WTC11 (cell line): ENCODE data around the gene NADK2. TPM values are rescaled to one million over a fixed set of nuclear protein-coding genes. Genes with fewer than 3 reads are reported as not detected.

Source experiments
- ATAC-seq: fragments of 200-7000 bp; cut with Tn5 transposase; 2 replicates; pipeline ENCODE4 v1.10.0; 2021; ENCODE audit warnings: mild to moderate bottlenecking, moderate library complexity
- CTCF ChIA-PET: fragments of 300-600 bp; sonication (Branson Sonifier 250); formaldehyde crosslinking; loops from one replicate; lab custom pipeline; 2021; ENCODE audit warnings: antibody characterized with exemption; lab: Charles Lee
- POLR2A ChIA-PET: fragments of 350-600 bp; sonication (Branson Sonifier 250); formaldehyde crosslinking; loops from one replicate; lab custom pipeline; 2021; ENCODE audit warnings: antibody characterized with exemption; lab: Charles Lee
- DNase-seq: peaks from one replicate; pipeline ENCODE4 v3.0.0; 2021; ENCODE audit warnings: low spot score
- H3K27ac Mint-ChIP-seq: 2 replicates; pipeline ENCODE4 v1.8.0; 2021; ENCODE audit warnings: mixed read lengths
- H3K27me3 Mint-ChIP-seq: 2 replicates; pipeline ENCODE4 v1.8.0; 2021; ENCODE audit warnings: low read depth, mild to moderate bottlenecking, moderate library complexity, mixed read lengths
- H3K36me3 Mint-ChIP-seq: 2 replicates; pipeline ENCODE4 v1.8.0; 2021; ENCODE audit warnings: mixed read lengths
- H3K4me1 Mint-ChIP-seq: 2 replicates; pipeline ENCODE4 v1.8.0; 2022; ENCODE audit warnings: mixed read lengths
- H3K4me3 Mint-ChIP-seq: 2 replicates; pipeline ENCODE4 v1.8.0; 2021; ENCODE audit warnings: mild to moderate bottlenecking, moderate library complexity, mixed read lengths
- H3K9me3 Mint-ChIP-seq: 2 replicates; pipeline ENCODE4 v1.8.0; 2021; ENCODE audit warnings: mixed read lengths
- EMX1 ChIP-seq: fragments of 250-450 bp; sonication (Bioruptor Pico); IDR thresholded peaks from 2 replicates; pipeline ENCODE4 v1.8.0; 2021; ENCODE audit warnings: mild to moderate bottlenecking
- FOXJ3 ChIP-seq: sonication (generic); formaldehyde crosslinking; IDR thresholded peaks from 2 replicates; pipeline ENCODE4 v1.9.0; 2021; ENCODE audit warnings: missing genetic modification reagents, mild to moderate bottlenecking, borderline replicate concordance
- GABPB1 ChIP-seq: sonication (generic); formaldehyde crosslinking; IDR thresholded peaks from 2 replicates; pipeline ENCODE4 v1.8.1; 2023; ENCODE audit warnings: mild to moderate bottlenecking, missing genetic modification reagents
- MYBL2 ChIP-seq: sonication (generic); formaldehyde crosslinking; IDR thresholded peaks from 2 replicates; pipeline ENCODE4 v1.8.1; 2023; ENCODE audit warnings: mild to moderate bottlenecking, moderate library complexity, missing genetic modification reagents
- NR1H2 ChIP-seq: sonication (generic); formaldehyde crosslinking; IDR thresholded peaks from 2 replicates; pipeline ENCODE4 v1.9.0; 2021; ENCODE audit warnings: mild to moderate bottlenecking, moderate library complexity, missing genetic modification reagents
- RELA ChIP-seq: sonication (generic); formaldehyde crosslinking; IDR thresholded peaks from 2 replicates; pipeline ENCODE4 v1.8.1; 2022; ENCODE audit warnings: missing genetic modification reagents, mild to moderate bottlenecking, borderline replicate concordance
- RORB ChIP-seq: fragments of 250-450 bp; sonication (Bioruptor Pico); IDR thresholded peaks from 2 replicates; pipeline ENCODE4 v1.9.0; 2021; ENCODE audit warnings: mild to moderate bottlenecking
- TCF7 ChIP-seq: sonication (generic); formaldehyde crosslinking; IDR thresholded peaks from 2 replicates; pipeline ENCODE4 v1.8.0; 2022; ENCODE audit warnings: mild to moderate bottlenecking, low read depth, missing genetic modification reagents, moderate library complexity
- TP53 ChIP-seq: sonication (generic); formaldehyde crosslinking; IDR thresholded peaks from 2 replicates; pipeline ENCODE4 v1.8.1; 2023; ENCODE audit warnings: mild to moderate bottlenecking, missing genetic modification reagents
- USF1 ChIP-seq: sonication (generic); formaldehyde crosslinking; IDR thresholded peaks from 2 replicates; pipeline ENCODE4 v1.8.0; 2022; ENCODE audit warnings: mild to moderate bottlenecking, missing genetic modification reagents
- ZNF281 ChIP-seq: sonication (generic); formaldehyde crosslinking; IDR thresholded peaks from 2 replicates; pipeline ENCODE4 v1.8.0; 2023; ENCODE audit warnings: mild to moderate bottlenecking, missing genetic modification reagents
- ZNF416 ChIP-seq: fragments of 250-450 bp; sonication (Bioruptor Pico); IDR thresholded peaks from 2 replicates; pipeline ENCODE4 v1.9.0; 2021; ENCODE audit warnings: mild to moderate bottlenecking, inconsistent platforms
- ZNF423 ChIP-seq: fragments of 250-450 bp; sonication (Bioruptor Pico); IDR thresholded peaks from 2 replicates; pipeline ENCODE4 v2.1.2; 2022; ENCODE audit warnings: mild to moderate bottlenecking, moderate library complexity
- ZNF425 ChIP-seq: fragments of 250-450 bp; sonication (Bioruptor Pico); conservative IDR thresholded peaks from 2 replicates; pipeline ENCODE4 v1.9.0; 2021; ENCODE audit warnings: mild to moderate bottlenecking
- total RNA-seq: library from RNA; stranded (reverse); gene quantifications from 3 replicates; pipeline ENCODE4 v1.2.3, GENCODE V29; 2021
- TF ChIP-seq, protein P1 (sequence below): sonication (generic); formaldehyde crosslinking; IDR thresholded peaks from 2 replicates; pipeline ENCODE4 v1.8.0; 2022; ENCODE audit warnings: mild to moderate bottlenecking, missing genetic modification reagents
- TF ChIP-seq, protein P2 (sequence below): sonication (generic); formaldehyde crosslinking; IDR thresholded peaks from 2 replicates; pipeline ENCODE4 v1.8.0; 2022; ENCODE audit warnings: missing genetic modification reagents

Gene NADK2
- total RNA-seq, 1 experiment from 2014 or later: 11.7 TPM

DNA sequence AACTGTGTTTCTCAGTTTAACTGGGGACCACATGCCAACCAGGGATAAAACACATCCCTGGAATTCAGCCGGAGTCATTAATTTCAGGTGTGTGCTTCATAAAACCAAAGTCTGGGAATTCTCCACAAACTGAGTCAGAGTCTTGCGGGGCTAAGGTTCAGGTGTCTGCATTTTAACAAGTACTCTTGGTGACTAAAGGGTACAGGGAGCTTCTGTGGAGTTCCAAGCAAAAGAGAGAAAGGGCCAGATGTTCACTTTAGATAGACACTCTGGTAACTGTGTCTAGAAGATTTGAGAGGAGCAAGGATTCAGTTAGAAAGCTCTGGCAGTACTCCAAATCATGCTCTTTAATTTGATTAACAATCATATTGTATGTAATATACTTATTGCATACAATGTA lies 4.0 kb downstream of the NADK2 start:
- ChIA-PET CTCF (interaction anchor here (1.8 kb wide), 1 partner anchor 159 kb away, joined by 7 read pairs; no protein-coding TSS in a partner anchor), POLR2A (no interaction called here)
- Mint-ChIP-seq H3K9me3 (no peaks in the 10 kb centered on the region), H3K27me3 (peaks cover 7% of the 10 kb centered on the region), H3K4me1 (peaks cover 21% of the 10 kb centered on the region), H3K27ac (no peak overlapping the region), H3K36me3 (no peaks in the 10 kb centered on the region), H3K4me3 (no peak overlapping the region)
- DNase-seq: no peak
- TF ChIP-seq RORB (CRISPR knock-in tag) (no peak), MYBL2 (CRISPR knock-in tag) (no peak), RELA (CRISPR knock-in tag) (no peak), ZNF425 (no peak), TP53 (CRISPR knock-in tag) (no peak), ZNF416 (CRISPR knock-in tag) (no peak), NR1H2 (CRISPR knock-in tag) (no peak), TCF7 (CRISPR knock-in tag) (no peak), FOXJ3 (CRISPR knock-in tag) (no peak), GABPB1 (CRISPR knock-in tag) (no peak), EMX1 (CRISPR knock-in tag) (no peak), ZNF423 (CRISPR knock-in tag) (no peak), ZNF281 (CRISPR knock-in tag) (no peak), USF1 (no peak)
- TF ChIP-seq, protein P1, sequence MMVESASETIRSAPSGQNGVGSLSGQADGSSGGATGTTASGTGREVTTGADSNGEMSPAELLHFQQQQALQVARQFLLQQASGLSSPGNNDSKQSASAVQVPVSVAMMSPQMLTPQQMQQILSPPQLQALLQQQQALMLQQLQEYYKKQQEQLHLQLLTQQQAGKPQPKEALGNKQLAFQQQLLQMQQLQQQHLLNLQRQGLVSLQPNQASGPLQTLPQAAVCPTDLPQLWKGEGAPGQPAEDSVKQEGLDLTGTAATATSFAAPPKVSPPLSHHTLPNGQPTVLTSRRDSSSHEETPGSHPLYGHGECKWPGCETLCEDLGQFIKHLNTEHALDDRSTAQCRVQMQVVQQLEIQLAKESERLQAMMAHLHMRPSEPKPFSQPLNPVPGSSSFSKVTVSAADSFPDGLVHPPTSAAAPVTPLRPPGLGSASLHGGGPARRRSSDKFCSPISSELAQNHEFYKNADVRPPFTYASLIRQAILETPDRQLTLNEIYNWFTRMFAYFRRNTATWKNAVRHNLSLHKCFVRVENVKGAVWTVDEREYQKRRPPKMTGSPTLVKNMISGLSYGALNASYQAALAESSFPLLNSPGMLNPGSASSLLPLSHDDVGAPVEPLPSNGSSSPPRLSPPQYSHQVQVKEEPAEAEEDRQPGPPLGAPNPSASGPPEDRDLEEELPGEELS (CRISPR knock-in tag): no peak
- TF ChIP-seq, protein P2, sequence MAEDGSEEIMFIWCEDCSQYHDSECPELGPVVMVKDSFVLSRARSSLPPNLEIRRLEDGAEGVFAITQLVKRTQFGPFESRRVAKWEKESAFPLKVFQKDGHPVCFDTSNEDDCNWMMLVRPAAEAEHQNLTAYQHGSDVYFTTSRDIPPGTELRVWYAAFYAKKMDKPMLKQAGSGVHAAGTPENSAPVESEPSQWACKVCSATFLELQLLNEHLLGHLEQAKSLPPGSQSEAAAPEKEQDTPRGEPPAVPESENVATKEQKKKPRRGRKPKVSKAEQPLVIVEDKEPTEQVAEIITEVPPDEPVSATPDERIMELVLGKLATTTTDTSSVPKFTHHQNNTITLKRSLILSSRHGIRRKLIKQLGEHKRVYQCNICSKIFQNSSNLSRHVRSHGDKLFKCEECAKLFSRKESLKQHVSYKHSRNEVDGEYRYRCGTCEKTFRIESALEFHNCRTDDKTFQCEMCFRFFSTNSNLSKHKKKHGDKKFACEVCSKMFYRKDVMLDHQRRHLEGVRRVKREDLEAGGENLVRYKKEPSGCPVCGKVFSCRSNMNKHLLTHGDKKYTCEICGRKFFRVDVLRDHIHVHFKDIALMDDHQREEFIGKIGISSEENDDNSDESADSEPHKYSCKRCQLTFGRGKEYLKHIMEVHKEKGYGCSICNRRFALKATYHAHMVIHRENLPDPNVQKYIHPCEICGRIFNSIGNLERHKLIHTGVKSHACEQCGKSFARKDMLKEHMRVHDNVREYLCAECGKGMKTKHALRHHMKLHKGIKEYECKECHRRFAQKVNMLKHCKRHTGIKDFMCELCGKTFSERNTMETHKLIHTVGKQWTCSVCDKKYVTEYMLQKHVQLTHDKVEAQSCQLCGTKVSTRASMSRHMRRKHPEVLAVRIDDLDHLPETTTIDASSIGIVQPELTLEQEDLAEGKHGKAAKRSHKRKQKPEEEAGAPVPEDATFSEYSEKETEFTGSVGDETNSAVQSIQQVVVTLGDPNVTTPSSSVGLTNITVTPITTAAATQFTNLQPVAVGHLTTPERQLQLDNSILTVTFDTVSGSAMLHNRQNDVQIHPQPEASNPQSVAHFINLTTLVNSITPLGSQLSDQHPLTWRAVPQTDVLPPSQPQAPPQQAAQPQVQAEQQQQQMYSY (CRISPR knock-in tag): no peak
- no peak for ATAC-seq
